ELF-1 (cell line): ENCODE results near the gene RBM15B.
A peak's percentile ranks its signal among the peaks of the same experiment; 100 is the strongest.
"Not testable (repeated sequence)": the region's sequence is repeated elsewhere in the genome, so short reads cannot be mapped to it uniquely, and the experiment has no call there.

ENCODE experiments used
- DNase-seq: peaks from one replicate; pipeline ENCODE4 v3.0.0-alpha.2; 2016; ENCODE audit warnings: low read depth, low spot score

The RBM15B gene, protein sequence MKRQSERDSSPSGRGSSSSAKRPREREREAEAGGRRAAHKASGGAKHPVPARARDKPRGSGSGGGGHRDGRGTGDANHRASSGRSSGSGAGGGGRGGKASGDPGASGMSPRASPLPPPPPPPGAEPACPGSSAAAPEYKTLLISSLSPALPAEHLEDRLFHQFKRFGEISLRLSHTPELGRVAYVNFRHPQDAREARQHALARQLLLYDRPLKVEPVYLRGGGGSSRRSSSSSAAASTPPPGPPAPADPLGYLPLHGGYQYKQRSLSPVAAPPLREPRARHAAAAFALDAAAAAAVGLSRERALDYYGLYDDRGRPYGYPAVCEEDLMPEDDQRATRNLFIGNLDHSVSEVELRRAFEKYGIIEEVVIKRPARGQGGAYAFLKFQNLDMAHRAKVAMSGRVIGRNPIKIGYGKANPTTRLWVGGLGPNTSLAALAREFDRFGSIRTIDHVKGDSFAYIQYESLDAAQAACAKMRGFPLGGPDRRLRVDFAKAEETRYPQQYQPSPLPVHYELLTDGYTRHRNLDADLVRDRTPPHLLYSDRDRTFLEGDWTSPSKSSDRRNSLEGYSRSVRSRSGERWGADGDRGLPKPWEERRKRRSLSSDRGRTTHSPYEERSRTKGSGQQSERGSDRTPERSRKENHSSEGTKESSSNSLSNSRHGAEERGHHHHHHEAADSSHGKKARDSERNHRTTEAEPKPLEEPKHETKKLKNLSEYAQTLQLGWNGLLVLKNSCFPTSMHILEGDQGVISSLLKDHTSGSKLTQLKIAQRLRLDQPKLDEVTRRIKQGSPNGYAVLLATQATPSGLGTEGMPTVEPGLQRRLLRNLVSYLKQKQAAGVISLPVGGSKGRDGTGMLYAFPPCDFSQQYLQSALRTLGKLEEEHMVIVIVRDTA

DNA sequence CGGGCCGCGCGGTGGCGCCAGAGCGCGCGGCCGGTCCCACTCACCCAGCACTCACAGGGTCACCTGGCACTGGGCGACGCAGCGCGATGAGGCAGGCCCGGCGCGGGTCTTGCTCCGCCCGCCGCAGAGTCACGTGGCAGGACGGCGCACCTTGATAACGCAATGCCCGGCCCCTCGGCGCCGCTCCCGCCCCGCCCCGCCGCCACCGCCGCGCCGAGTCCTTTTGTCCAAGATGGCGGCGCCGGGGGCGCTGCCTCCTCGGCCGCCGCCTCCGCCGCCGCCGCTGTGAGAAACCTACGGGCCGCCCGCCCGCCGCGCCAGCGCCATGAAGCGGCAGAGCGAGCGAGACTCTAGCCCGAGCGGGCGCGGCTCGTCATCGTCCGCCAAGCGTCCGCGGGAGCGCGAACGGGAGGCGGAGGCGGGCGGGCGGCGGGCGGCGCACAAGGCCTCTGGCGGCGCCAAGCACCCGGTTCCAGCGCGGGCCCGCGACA, at the start of gene RBM15B:
Gene RBM15B, plus strand, starts transcription at position 211 of the 491 bp plus-strand sequence. Its CDS starts 115 bp downstream, at position 326.
- peak; percentile 99 for DNase-seq

DNA sequence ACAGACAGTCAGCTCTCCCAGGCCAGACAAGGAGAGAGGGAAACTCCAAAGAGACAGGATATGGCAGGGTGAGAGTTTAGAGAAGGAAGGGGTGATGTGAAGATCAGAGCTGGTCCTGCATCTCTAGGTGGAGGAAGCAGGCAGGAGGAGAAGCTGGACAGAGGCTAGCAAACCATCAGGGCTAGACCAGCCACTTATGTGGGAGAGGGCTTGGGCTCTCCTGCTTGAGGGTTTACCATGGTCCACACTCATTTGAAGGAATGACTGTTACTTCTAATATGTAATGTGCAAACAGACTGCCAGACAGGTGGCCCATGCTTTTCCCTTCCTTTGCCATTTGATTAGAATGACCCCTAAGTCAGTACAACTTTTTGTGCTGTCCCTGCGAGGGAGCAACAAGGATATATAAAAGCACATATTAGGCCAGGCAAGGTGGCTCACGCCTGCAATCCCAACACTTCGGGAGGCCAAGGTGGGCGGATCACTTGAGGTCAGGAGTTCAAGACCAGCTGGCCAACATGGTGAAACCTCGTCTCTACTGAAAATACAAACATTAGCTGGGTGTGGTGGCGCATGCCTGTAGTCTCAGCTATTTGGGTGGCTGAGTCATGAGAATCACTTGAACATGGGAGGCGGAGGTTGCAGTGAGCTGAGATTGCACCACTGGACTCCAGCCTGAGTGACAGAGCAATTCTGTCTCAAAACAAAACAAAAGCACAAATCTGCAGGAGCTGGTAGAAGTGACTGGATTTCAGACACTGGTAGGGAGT, 47.0 kb upstream of the RBM15B start:
- no peak for DNase-seq

DNA sequence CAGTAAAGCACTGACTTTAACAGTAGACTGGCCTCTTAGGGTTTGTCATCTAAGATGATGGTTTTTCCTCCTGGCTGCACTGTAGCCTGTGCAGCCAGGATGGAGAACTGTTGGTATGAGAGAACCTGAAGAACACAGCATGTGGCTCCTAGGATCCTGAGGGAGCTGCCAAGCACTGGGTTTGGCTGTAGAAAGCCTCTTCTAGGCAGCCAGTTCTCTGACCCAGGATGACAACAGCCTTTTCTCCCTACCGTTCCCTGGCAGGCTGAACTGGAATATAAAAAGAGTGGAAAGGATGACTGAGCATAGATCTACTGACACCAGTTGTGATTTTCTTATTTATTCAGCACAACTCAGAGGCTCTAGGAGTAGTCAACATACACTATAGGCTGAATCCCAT, 40.3 kb upstream of the RBM15B start:
- DNase-seq = no peak

DNA sequence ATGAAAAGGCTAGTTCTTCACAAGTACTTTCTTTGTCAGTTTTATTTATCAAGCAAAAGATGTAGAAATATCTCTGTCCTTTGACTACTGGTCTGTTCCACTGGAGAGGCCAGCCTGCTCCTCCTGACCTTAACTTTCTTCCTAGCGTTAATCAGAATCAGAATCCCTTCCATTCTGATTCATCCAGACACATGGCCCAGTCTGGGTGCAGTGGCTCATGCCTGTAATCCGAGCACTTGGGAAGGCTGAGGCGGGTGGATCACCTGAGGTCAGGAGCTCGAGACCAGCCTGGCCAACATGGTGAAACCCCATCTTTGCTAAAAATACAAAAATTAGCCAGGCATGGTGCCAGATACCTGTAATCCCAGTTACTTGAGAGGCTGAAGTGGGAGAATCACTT, 38.0 kb upstream of the RBM15B start:
- no peak for DNase-seq

DNA sequence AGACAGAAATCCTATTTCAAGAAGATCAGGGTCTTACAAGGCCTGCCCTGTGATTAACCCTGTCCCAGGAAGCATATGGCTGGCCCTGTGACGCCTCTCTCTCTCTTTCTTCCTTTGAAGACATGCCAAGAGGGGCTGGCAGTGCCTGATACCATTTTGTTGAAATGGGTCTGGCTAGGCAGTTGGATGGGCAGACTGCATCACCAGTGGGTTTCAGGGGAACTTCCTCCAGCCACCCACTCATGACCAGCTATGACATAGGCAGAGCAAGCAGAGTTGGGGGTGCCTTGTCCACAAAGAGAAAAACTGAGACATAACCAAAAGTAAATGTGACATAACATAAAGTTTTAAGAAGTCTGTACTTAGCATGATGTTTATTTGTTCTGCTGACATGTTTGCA, 37.4 kb upstream of the RBM15B start:
- DNase-seq = no peak

DNA sequence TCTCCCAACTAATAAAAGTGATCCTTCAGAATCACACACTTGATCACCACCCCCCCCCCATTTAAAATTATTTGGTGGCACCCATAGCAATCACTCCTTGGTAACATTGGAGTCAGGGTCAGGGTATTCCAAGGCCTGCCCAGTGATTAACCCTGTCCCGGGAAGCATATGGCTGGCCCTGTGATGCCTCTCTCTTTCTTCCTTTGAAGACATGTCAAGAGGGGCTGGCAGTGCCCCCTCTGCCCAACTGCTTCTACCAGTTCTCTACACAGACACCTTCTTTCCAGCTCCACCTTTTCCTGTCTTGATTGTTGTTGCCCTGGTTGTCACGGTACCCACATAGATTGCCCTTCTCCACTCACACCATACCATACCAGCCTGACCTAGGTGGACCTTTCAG, 36.9 kb upstream of the RBM15B start:
- DNase-seq = no peak

DNA sequence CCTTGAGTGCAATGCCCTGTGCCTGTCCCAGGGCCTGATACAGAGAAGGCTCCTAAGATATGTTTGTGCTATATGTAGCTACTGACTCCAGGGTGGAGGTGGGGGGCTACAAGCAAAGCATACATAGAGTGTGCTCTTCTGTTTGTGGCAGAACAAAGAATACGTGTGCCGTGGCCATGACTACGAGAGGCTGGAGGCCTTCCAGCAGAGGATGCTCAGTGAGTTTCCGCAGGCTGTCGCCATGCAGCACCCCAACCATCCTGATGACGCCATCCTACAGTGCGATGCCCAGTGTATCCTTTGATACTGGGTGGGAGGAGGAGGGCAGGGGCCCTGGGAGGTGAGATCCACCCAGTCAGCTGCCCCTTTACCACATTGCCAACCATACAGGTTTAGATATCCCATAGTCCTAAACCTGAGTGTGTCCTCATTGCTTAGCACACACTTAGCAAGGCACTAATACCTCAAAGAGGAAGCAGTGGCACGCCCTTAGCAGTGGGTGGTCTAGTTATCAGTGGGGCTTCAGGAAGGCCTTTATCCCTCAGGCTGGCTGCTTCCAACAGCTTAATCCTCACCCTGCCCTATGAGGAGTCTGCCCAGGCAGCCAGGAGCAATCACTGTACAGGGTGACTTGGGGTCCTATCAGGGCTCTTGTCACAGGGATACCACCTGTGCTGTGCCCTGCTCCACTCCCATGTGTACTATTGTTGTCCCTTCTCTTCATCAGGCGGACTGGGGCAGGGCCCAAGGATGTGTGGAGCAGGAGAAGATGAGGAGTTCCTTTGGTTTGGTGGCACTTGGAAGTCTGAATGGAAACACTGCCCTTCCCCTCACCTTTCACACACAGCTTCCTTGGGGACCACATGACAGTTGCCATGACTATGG, 36.1 kb upstream of the RBM15B start:
- no peak for DNase-seq

DNA sequence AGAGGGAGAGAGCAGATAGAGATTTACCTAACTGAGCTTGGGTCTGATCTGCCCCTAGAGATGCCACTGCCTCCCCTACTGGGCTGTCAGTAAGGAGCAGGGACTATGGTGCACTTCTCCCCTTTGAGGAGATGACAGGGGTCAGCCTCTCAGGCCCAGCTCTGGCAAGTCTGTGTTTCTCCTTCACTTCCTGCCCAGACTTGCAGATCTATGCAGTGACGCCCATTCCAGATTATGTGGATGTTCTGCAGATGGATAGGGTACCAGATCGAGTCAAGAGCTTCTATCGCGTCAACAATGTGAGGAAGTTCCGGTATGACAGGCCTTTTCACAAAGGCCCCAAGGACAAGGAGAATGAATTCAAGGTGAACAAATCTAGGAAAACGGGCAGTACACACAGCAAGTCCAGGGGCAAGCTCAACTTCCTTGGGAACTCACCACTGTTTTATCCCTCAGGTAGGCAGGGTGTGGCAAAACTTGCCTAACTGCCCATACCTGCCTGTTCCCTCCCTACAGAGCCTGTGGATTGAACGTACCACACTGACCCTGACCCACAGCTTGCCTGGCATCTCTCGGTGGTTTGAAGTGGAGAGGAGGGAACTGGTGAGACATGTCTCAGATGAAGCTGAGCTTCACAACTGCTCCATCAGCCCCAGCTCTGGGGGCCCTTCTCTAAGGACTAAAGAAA, 35.0 kb upstream of the RBM15B start:
- no peak for DNase-seq

DNA sequence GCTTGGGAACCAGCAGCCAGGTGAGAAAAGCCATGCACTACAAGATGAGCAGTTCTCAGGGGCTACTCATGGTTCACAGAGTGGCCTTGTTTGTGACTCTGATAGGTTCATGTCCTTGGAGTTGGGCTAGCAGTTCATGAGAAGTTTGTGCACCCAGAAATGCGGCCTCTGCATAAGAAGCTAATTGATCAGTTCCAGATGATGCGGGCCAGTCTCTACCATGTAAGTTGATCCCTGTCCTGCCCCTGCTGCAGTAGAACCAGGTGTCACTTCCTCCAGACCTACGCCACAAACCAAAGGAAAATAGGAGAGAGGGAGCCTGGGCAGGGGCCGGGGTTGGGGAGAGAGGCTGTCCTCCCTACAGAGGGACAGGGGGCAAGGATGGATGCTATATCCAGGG, 33.2 kb upstream of the RBM15B start:
- DNase-seq = no peak

DNA sequence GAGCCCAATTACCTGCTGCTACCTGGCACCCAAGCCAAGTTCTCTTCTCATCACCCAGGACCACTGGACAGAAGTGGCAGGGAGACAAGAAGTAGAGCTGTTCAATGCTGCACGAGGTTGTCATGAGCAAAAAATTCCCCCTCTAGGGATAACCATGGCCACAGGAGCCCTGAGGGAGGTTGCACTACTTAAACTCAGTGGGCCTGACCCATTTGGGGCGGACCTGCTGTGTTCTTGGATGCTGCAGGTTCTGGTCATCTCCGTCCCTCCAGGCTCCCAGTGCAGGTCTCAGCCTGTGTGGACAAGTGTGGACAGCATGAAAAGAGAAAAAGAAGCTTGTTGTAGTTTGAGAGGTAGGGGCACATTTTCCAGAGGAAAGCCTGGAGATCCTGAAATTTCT, 32.1 kb upstream of the RBM15B start:
- no peak for DNase-seq

DNA sequence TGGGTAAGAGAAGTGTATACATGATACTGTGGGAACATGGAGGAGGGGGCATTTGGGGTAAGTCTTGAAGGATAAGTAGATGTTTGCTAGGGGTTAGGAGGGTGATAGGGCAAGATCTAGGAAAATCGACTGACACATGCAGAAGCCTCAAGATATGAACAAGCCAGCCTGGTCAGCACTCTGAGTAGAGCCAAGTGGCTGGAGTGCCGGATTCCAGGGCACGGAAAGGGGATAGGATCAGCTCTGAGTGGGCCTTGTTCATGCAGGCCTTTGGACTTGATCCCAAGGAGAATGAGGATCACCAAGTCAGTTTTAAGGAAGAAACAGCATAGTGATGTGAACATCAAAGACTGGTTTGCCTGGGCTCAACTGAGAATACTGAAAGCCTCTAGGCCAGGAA, 30.3 kb upstream of the RBM15B start:
- DNase-seq = no peak

DNA sequence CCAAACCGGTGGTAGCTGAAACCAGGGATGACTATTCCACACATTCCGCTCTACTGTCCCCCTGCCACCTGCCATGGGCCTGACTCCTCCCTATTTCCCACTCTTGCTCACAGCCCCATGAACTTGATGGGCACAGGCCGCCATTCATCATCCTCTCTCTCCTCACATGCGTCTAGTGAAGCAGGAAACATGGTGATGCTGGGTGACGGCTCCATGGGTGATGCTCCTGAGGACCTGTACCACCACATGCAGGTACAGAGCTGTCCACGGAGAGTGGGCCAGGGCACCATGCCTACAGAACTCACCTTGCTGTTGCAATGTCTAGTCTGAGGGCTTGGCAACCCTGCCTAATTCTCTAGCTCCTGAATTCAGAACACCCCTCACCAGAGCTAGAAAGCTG, 29.3 kb upstream of the RBM15B start:
- DNase-seq = no peak

DNA sequence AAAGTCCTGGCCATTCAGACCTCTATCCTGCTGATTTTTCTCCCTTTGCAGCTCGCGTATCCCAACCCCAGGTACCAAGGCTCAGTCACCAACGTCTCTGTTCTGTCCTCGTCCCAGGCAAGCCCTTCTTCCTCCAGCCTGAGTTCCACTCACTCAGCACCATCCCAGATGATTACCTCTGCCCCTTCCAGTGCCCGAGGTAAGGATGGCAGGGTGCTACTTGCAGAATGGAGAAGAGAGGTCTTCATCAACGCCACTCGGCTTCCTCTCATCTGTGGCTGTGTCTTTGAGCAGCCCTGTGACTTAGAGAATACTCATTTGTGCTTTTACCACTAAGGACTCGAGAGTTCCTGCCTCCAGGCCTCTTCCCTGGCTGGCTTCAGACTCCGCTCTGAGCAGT, 28.6 kb upstream of the RBM15B start:
- no peak for DNase-seq

DNA sequence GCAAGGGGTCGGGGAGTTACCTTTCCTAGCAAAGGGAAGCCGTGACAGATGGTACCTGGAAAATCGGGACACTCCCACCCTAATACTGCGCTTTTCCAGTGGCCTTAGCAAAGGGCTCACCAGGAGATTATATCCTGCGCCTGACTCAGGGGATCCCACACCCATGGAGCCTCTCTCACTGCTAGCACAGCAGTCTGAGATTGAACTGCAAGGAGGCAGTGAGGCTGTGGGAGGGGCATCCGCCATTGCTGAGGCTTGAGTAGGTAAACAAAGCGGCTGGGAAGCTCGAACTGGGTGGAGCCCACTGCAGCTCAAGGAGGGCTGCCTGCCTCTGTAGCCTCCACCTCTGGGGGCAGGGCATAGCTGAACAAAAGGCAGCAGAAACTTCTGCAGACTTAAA, 22.8 kb upstream of the RBM15B start:
- not testable (repeated sequence) for DNase-seq

DNA sequence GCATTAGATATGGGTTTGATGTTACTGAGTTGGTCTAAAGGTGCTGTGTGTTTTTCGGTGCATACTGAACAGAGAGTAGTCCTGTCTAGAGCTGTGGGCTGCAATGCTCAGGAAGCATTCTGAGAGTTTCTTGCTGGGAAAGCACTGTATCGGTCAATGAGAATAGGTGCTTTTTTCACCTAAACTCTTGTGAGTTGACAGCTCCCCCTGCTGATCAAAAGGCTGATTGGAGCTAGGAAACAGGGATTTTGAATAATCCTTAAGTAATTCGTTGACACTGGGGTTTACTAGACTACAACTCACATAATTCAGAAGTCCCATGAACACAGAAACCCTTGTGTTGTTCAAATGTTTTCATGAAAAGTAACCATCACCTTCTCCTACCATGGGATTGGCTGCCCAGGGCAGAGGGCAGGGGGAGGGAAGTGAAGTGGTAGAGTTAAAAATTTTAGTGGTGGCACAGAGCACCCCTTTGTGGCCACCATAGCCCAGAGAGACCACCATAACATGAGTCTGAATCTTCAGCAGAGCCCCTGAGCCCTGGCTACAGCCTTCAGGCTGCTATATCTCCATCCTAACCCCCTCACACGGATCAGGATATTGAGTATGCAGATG, 19.0 kb upstream of the RBM15B start:
- DNase-seq = peak; percentile 70

DNA sequence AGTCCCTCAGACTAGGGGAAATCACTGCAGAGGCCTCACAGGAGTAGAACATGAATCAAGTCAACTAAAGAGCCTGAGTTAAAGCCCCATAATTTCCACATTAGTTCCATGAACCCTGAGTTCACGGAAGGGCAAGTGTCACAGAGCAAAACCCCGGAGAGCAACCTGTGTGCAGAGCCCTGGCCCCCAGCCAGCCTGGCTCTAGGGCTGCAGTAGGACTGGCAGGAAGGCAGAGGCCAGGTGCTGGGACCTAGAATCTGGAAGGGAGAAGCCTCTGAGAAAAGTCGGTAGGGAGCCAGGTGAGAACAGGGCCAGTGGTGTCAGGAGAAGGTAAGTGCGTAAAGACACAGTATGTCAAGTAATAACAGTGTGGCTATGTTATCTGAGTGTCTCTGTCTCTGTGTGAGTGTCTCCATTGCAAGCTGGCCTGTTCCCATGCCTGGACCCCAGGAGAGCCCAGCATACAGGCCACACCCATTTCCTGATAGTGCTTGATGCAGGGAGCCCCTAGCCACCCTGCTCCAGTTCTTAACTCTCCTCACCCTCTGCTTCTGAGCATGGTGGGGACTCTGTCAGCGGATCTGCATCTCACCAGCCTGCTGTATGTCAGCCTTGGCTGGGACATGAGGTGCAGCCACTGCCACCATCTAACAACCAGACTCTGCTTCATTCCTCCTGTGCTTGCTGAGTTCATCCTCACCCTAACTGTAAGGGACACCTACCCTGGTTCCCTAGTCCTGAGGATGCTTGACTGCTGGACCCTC, 17.2 kb upstream of the RBM15B start:
- DNase-seq = no peak

DNA sequence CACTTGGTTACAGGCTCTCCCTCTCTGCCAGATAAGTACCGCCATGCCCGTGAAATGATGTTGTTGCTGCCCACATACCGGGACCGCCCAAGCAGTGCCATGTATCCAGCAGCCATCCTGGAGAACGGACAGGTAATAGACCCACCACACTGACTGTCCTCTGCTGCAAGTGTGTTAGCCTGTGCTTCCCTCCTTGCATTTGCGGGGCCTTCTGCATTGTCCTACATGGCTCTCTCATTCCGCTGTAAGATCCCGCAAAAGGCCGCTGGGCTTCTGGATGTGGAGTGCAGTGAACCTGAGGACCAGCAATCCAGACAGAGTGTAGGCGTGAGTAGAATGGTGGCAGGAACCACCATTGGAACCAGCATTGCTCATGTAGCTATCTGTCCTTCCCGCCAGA, 16.6 kb upstream of the RBM15B start:
- DNase-seq = no peak

DNA sequence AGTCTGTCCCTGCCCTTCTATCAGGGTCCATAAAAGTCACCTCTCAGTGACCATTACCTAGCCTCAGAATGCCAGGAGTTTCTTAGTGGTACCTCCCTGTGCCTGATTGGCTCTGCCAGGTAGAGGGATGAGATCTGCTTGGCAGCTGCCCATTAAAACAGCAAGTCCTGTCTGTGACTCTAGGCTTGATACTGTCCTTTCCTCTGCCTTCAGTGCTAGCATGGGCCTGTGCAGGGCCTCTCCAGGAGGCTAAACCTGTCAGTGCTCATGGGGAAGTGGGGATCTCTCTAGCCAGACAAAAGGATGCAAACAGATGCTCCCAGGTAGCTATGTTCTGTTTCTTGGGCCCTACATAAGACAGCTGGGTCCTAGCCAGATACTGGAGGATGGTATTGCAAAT, 15.9 kb upstream of the RBM15B start:
- DNase-seq = no peak

DNA sequence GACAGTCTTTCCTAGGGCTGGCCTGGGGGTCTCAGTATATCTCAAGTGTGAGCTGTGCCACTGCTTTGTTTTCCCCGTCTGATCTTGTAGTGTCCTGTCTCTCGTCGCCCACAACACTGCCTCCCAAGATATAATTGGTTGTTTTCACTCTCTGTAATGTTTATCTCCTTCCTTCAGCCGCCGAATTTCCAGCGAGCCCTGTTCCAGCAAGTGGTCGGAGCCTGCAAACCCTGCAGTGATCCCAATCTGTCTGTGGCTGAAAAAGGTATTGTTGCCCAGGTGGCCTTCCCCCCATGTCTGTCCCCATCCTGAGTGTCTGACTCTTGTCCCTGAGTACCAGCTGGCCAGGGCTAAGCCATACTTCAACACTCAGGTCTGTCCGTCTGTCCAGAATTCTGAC, 15.5 kb upstream of the RBM15B start:
- DNase-seq = no peak
